Activated CD8-positive, alpha-beta memory T cell treated with anti-CD3 and anti-CD28 coated beads, Interleukin-2, amount 50 U/mL, for 1 hour (primary cell): ENCODE results near the gene VIM.

ENCODE experiments used
- DNase-seq: peaks from one replicate; pipeline ENCODE4 v3.0.0-alpha.2; 2020; ENCODE audit errors: extremely low read depth

The VIM gene

DNA sequence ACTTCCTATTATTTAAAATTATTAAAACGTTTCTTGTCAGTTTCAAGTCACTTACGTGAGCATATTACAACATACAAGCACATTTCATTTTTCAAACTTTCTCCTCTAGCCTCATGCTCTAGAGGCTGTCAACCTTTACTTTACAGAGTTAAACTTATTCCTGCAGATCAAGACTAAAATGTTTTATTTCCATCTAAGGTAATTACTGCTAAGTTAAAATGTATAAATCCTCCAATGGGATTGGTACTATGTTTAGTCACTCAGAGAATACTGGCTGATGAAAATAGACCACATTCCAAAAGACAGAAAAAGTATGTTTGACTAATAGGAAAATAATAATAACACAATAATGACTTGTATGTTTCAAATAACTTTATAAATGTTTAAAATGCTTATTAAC is 18.2 kb upstream of the VIM start:
- DNase-seq, result no peak

DNA sequence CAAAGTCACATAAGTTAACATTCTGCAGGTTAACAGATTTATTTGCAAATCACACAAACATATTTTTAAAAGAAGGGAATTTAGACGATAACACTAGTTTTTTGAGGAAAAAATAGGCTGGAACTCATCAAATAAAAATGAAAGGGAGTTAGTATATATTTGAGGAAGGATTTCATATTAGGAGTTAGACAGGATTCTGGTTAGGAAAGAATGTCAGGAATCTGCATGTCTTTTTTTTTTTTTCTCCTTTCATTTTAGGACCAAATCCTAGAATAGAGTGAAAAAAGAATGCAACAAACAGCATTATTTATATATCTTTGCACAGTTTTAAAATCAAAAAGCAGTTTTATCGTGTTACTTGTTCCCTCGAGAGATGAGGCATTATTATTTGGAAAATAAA is 17.7 kb upstream of the VIM start:
- no peak for DNase-seq

DNA sequence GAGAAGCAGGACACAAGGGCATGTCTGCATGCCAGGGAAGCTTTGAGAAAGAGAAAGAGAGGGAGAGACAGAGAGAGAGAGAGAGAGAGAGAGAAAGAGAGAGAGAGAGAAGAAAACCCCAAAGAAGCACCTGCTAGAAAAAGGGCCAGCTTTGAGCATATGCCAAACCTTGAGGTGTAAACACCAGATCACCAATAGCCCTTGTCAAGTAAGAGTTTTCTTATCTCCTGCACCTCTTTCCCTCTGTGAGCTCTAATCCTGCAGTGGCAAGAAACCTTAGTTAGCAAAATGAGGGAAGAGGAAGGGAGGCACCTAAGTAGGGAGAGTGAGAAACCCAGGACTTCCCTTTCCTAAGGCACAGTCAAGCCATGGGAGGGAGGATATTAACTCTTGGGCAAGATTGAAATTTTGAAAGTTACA is 15.2 kb upstream of the VIM start:
- no peak for DNase-seq

DNA sequence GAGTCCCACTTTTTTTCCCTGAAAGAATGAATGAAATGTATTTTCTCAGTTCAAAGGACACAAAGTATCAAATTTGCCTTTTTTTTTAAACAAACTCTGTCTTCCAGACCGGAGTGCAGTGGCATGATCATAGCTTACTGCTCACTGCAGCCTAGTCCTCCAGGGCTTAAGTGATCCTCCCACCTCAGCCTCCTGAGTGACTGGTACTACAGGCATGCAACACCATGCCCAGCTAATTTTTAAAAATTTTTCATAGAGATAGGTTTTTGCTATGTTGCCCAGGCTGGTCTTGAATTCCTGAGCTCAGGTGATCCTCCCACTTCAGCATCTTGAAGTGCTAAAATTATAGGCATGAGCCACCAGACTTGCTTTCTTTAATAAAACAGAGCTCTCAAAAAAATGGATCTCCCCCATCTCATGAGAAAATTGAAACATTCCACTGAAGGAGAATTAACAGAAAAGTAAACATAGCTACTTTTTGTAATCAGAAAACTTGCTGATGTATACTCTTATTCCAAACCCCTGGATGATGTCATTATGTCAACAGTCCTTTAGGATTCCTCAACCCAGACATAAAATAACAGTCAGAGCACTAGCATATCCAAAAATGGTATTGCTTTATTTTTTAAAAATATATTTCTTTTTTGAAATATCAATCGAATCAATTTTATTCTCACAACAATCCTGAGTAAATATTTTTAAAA is 14.2 kb upstream of the VIM start:
- DNase-seq, result no peak

DNA sequence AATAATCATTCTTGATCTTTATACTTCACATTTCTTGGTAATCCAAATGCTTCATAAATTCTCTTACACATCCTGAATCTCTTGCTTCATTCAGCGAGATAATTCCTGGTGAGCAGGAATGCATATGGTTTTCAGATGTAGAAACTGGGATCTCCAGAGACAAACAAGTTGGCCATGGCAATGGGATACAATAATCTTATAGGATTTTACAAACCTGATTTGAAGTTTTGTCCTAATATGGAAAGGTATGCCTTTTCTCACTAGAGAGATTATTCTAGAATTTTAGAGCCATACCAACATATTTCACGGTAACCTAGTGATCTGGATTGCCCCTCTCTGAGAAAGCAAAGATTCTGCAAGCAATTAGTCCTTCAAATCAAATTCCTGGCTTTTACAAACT is 13.5 kb upstream of the VIM start:
- no peak for DNase-seq

DNA sequence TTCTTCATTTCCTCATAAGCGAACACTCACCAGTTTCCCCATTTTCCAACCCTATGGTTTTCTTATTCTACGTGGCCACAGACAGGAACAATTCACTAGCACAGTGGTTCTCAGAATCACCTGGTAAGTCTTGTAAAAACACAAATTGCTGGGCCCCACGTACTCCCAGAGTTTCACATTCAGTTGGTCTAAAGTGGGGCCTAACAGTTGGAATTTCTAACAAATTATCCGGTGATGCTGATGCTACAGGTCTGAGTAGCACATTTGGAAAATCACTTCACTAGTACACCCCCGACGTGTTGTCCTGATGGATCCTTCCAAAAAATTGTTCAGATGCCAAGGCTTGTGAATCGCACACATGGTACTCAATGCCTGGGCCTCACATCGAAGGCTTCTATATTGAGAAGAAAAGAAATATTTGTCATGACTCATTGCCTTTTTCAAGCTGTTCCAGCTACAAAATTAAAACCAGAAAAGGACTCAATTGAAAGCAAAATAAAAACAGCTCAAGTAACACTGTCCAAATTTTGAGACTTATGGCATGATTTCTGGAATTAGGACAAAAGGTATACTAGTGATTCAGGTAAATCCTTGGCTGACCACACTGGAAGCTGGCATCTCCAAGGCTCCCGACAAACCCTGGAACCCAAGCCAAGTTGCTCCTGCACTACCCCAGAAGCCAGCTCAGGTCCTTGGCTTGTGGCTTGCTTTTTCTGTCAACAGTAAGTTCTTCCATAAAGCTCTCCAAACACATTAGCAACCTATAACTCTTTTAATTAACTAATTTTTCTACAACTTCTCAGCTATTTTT is 12.9 kb upstream of the VIM start:
- DNase-seq, result no peak

DNA sequence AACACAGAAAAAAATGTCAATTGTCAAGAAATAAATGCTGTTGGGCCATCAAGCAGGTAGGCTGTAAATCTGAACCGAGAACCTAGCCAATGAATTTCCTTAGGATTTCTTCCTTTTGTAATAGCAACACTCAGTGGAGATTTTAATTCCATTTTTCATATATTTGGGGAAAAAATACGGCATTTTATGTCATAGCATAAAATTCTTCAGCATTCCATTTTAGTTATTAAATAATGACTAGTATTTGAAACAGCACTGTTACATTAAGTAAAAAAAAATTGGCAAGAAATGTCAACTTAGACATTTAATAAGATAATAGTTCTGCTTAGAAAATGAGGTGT is 12.3 kb upstream of the VIM start:
- DNase-seq, result no peak

DNA sequence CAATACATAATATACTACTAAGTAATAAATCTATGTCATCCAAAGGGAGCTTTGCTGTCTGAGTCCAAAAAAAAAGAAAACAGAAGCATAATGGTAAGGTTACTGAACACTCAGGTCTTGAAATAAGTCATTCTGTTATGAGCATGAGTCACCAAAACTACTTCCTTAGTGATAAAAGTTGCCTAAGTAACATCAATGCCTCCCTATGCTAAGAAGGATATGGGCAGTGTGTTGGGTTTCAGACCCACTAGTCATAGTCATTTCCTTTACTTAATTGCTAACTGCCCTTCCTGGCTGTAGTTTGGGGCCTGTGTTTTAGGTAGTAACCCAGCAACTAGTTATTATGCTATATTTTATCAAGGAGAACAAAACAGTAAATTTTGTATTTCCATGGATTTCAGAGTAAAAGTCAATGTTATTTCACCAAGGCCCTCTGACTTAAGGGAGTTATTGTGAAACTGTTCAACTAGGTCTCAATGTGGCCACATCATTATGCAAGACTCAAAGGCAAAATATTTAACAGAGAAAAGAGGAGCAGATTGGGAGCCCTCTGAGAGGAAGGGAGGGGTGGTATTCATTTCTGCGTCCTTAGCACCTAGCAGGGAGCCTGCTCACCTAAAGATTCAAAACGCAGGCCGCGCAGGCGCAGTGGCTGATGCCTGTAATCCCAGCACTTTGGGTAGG is 11.7 kb upstream of the VIM start:
- no peak for DNase-seq

DNA sequence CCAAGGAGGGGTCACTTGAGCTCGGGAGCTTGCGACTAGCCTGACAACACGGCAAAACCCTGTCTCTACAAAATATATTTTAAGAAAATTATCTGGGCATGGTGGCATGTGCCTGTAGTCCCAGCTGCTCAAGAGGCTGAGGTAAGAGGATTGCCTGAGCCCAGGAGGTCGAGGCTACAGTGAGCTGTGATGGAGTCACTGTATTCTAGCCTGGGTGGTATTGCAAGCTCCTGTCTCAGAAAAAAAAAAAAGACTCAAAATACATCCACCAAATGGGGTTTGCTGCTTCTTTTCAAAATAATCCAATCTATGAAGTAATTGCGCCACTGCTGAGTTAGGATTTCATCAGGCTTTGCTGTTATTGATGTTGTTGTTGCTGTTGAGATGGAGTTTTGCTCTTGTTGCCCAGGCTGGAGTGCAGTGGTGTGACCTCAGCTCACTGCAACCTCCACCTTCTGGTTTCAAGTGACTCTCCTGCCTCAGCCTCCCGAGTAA is 11.1 kb upstream of the VIM start:
- no peak for DNase-seq

DNA sequence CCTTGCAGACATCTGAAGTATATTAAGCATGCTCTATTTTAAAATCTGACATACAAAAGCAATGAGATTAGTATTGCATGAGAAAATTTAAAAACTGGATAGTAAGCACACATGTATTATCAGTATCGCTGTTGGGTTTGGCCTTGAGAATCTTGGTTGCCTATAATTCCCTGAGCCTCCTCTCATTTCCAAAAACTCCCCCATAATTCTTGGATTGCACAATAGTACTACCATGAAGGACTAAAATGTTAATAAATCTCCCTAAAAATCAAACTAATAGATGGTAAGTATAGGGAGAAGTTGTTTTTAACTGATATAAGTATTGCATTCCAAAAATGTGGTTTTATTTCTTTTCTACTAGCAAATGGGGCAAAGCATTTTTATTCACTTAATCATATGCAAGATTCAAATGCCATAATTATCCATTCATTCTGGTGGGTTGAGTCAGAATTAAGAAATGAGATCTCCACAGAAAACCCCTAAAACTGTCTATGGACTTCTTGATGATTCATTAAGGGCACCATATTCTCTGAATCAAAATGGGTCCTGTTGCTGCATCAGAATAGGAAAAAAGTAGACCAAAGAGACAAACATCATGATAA is 10.3 kb upstream of the VIM start:
- DNase-seq, result no peak

DNA sequence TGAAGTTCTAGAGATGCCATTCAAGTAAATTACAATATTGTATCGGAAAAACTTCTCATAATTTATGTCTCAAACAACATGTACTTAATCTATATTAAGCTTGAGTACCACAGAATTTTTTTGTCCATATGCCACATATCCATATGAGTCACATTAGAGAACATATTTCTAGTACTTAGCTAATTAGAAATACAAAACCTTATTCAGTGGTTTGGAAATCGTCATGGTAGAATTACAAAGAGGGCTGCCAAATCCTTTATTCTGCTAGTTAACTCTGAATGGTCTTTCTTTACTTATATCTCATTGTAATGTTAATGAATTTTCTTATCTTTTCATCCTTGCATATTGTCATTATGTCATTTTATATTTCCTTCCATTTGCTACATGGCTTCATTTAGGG is 9.0 kb upstream of the VIM start:
- no peak for DNase-seq

DNA sequence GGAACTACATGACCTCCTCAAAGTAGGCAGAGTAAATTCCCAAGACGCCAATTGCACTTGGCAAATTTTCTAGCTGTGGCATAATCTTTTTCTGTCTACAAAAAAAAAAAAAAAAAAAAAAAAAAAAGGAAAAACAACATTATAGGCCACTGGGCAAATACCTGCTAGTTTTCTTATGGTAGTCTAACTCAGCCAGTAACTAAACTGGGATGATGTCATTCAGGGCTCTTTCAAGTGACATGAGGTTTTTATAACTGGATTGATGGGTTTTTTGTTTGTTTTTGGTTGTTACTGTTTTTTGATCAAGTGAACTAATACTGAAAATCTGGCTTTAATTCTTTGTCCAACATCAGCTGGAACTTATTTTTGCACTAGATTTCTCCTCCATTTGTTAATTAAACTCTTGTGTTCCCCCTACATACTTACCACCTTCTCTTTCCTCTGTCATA is 7.4 kb upstream of the VIM start:
- DNase-seq, result no peak

DNA sequence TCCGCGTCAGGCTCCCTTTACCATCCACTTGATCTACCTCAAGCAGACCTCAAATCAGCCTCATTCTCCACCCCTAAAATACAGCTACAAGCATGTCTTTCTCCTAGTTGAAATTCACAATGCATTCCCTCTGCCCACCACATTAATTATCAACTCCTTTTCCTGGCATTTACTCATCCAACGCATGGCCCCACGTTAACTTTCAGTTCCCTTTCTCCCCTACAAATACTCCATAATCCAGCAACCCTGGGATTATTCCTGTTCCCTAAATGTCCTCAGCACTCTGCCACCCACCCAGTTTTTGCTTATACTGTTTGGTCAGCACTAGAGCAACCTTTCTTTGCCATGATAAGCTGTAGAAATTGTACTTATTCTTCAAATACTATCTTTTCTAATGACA is 5.7 kb upstream of the VIM start:
- DNase-seq, result no peak

DNA sequence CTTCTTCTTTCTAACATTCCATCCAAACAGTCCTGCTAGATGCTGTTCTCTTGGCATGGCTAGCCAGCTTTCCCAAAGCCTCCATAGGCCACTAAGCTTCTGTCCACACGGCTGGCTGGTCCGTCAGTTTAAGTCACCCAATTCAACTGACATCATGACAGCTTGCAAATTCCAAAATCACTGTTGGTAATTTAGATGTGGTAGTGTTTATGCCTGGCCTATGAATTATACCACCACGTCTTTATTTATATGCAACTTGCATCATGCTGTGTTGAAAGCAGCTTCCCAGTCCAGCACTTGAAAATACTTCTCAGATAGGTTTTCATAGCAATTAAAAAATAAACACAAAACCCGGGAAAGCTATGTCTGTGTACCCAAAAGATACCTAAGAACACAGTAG is 2.2 kb upstream of the VIM start:
- DNase-seq, result no peak

DNA sequence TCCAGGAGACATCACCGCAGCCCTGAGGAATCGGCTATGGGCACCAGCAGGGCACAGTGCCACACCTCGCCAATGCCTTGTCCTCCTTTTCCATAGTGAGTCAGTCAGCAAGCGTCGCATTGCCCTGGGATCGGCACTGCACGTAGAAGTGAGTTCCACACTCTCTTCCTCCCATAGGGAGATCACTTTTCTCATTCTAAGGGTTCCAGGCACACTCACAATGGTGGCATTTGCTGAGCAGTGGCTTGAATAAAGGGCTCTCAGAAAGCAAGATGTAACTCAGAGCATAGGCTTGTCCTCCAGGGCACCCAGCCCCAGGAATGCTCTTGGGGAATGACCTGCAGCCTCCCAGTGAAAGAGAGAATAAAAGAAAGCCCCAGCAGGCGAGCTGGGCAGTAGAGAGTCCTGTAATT is 1.1 kb upstream of the VIM start:
- no peak for DNase-seq

DNA sequence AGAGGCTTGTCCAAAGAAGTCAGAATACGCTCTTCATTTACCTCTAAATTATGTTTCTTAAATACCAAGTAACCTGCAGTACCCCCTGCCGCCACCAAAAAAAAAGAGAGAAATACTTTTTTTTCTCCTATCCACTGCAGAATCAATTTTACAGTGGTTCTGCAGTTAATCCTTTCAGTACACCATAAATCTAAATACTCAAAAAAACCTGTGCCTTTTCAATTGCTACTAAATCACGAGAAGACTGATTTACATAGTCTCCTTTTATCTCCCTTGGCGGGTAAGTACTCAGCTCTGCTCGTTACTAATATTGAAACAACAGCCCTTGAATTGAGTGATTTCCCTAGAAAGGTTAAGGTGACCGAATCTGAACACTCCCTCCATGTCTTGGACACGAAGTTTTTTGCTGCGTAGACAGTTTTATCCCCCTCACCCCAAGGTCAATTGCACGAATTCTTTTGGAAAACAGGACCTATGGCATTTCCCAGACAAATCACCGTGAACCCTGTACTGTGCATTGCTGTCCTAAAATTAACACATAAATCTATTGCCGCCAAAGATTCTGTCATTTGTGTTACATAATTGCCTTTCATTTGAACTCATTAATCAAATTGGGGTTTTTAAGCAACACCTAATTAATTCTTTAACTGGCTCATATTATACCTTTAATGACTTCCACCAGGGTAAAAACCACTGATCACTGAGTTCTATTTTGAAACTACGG is 512 bp upstream of the VIM start:
- no peak for DNase-seq

DNA sequence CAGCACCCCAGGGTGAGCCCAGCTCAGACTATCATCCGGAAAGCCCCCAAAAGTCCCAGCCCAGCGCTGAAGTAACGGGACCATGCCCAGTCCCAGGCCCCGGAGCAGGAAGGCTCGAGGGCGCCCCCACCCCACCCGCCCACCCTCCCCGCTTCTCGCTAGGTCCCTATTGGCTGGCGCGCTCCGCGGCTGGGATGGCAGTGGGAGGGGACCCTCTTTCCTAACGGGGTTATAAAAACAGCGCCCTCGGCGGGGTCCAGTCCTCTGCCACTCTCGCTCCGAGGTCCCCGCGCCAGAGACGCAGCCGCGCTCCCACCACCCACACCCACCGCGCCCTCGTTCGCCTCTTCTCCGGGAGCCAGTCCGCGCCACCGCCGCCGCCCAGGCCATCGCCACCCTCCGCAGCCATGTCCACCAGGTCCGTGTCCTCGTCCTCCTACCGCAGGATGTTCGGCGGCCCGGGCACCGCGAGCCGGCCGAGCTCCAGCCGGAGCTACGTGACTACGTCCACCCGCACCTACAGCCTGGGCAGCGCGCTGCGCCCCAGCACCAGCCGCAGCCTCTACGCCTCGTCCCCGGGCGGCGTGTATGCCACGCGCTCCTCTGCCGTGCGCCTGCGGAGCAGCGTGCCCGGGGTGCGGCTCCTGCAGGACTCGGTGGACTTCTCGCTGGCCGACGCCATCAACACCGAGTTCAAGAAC is 1.1 kb downstream of the VIM start:
- peak; percentile 90 for DNase-seq

DNA sequence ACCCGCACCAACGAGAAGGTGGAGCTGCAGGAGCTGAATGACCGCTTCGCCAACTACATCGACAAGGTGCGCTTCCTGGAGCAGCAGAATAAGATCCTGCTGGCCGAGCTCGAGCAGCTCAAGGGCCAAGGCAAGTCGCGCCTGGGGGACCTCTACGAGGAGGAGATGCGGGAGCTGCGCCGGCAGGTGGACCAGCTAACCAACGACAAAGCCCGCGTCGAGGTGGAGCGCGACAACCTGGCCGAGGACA is 1.6 kb downstream of the VIM start:
- no peak for DNase-seq

DNA sequence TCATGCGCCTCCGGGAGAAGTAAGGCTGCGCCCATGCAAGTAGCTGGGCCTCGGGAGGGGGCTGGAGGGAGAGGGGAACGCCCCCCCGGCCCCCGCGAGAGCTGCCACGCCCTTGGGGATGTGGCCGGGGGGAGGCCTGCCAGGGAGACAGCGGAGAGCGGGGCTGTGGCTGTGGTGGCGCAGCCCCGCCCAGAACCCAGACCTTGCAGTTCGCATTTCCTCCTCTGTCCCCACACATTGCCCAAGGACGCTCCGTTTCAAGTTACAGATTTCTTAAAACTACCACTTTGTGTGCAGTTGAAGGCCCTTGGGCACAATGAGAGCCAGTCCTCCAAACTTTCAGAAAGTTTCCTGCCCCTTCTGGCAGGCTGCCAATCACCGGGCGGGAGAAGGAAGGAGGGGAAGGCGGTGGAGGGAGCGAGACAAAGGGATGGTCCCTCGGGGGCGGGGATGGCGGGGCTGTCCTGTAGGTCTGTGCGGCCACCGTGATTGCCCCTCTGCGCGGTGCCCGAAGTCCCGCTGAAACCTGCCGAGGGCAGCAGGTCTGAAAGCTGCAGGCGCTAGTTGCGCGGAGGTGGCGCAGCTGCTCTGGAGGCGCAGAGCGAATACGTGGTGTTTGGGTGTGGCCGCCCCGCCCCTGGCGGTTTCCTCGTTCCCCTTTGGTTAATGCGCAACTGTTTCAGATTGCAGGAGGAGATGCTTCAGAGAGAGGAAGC is 2.1 kb downstream of the VIM start:
- DNase-seq, result peak; percentile 58

DNA sequence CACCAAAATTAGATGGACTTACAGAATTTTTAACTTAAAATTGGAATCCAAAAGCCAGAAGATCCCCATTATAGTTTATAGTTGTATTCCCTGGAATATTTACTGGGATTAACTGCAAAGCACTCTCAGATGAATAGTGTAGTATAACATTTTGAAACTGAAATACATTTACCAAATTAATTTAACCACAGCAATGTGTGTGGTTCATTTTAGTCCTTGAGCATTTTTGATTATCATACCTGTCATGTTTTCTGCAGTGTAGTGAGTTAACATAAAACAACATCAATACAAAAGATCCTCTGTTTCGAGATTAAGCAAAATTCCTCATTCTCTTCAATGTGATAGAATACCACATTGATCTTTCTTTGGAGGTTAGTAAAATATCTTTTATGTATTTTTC is 3.7 kb downstream of the VIM start:
- DNase-seq, result no peak
